HUES48 (cell line): ENCODE results near the gene P3H2.

Experiments
- H3K27ac ChIP-seq: one replicate; pipeline ENCODE4 v1.7.0; 2013; ENCODE audit warnings: low read depth, low read length, inconsistent platforms
- H3K27me3 ChIP-seq: 2 replicates; pipeline ENCODE4 v1.6.1; 2013; ENCODE audit warnings: mild to moderate bottlenecking, low read length; ENCODE audit not compliant: control insufficient read depth, insufficient read depth
- H3K36me3 ChIP-seq: 2 replicates; pipeline ENCODE4 v1.6.1; 2013; ENCODE audit warnings: low read length; ENCODE audit not compliant: control insufficient read depth, insufficient read depth
- H3K4me1 ChIP-seq: 2 replicates; pipeline ENCODE4 v1.6.1; 2013; ENCODE audit warnings: mild to moderate bottlenecking, low read length; ENCODE audit not compliant: control insufficient read depth, insufficient read depth
- H3K4me3 ChIP-seq: 2 replicates; pipeline ENCODE4 v1.5.1; 2013; ENCODE audit warnings: mild to moderate bottlenecking, low read depth, low read length
- H3K9ac ChIP-seq: 2 replicates; pipeline ENCODE4 v1.6.1; 2013; ENCODE audit warnings: mild to moderate bottlenecking, low read depth, low read length, moderate library complexity
- H3K9me3 ChIP-seq: 2 replicates; pipeline ENCODE4 v1.6.1; 2013; ENCODE audit warnings: low read length; ENCODE audit not compliant: control insufficient read depth, insufficient read depth

Gene P3H2

DNA sequence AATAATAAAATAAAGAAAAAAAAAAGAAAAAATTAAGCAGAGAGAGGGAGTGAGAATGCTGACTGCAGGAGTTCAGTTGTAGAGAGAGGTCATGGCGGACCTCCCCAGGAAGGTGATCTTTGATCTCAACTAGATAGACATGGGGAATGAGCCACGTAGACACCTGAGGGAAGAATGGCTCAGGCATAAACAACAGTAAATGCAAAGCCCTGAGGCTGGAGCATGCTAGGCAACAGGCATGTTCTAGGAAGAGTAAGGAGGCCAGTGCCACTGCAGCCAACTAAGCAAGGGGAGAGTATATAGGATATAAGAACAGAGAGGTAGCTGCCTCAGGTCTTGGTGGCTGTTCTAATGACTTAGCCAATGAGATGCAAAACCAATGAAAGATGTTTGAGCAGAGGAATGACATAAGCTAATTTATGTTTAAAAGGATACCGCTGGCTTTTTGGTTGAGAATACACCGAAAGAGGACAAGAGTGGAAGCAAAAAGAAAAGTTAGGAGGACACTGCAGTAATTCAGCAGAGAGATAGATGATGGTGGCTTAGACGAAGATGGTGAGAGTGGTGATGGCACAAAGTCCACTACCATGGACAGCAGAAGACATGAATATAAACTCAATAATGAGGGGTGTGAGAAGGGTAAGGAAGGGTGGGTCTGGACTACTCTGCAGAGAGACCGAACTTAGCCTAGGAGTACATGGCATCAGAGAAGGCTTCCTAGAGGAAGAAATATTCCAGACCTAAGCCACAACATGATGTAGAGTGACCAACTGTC lies 174.6 kb downstream of the P3H2 start:
- H3K4me1 ChIP-seq: no peaks in the 10 kb centered on the region
- no peaks in the 10 kb centered on the region for H3K27me3 ChIP-seq
- H3K4me3 ChIP-seq: no peak overlapping the region
- no peak overlapping the region for H3K9ac ChIP-seq
- H3K36me3 ChIP-seq: no peaks in the 10 kb centered on the region
- no peak overlapping the region for H3K27ac ChIP-seq
- no peaks in the 10 kb centered on the region for H3K9me3 ChIP-seq

DNA sequence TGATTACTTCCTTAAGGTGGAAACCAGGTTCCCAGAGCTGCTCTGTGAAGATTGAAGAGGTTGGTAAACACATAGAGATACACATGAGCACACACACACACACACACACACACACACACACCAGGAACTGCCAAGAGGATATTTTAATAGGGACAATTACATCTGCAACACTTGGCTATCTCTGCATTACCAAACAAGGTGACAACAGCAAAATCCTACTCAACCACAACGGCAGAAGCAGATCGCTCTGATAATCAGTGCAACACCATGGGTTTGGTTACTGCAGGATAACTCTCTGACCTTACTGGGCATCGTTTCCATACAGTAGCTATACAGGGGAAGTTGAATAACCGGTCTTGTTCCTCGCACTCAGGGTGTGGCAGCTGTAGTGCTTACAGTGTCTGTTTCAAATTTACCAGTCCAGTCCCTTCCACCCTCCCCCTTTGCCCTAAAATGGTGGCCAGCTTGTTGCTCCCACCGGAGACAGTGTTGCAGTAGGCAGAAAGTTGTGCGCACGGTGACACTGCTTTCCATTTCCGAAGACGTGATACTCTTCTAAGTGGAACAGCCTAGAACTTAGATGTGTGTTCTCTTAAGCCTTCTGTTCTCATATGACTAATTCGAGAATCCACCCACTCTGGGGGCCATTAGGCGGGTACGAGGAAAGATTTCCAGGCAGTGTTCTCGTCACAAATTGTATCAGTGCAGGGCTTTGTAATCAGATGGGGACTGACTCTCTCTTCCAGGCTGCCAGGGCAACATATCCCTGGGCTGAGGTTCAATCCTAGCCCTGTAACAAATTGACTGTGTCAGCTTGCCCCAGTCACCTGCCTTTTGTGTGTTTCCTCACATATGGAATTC lies 176.2 kb downstream of the P3H2 start:
- Histone ChIP-seq H3K9ac (no peak overlapping the region), H3K4me3 (no peak overlapping the region), H3K27me3 (no peaks in the 10 kb centered on the region), H3K36me3 (no peaks in the 10 kb centered on the region), H3K27ac (no peak overlapping the region), H3K4me1 (no peaks in the 10 kb centered on the region), H3K9me3 (no peaks in the 10 kb centered on the region)

DNA sequence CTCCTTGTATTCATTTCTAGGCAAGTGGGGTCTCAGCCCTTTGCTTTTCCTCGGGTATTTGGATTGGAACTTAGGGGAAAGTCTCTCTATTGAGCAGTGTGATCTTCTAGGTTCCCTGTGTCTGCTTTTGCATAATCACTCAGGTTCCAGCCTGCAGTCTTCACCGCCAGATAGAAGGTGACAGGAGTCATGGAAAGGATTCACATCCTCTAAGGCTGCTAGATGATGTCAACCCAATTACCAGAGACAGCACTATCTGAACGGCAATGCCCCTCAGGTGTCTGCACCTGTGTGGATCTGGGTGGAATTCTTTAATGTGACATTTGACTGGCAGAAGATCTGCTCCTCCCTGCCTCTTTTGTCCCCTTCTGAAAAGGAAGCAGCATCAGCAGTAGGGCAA lies 177.7 kb downstream of the P3H2 start:
- no peak overlapping the region for H3K4me3 ChIP-seq
- no peaks in the 10 kb centered on the region for H3K9me3 ChIP-seq
- no peak overlapping the region for H3K9ac ChIP-seq
- no peak overlapping the region for H3K27ac ChIP-seq
- no peaks in the 10 kb centered on the region for H3K27me3 ChIP-seq
- H3K36me3 ChIP-seq: no peaks in the 10 kb centered on the region
- no peaks in the 10 kb centered on the region for H3K4me1 ChIP-seq

DNA sequence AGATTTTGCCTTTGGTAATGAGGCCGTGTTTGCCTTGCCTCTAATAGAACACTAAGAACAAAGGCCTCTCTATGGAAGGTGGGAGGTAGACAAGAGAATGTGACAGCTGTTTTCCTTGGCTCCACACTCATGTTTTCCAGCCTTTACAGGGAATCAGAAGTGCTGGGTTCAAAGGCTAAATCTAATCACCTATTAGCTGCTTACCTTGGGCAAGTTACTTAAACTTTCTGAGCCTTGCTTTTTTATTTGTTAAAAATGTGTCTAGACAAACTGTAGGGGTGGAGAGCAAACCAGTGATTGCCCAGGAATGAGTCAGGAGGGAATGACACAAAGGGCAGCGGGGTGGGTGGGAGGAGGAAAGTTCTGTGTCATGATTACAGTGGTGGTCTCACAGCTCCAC lies 179.0 kb downstream of the P3H2 start:
- Histone ChIP-seq H3K9ac (no peak overlapping the region), H3K36me3 (no peaks in the 10 kb centered on the region), H3K4me1 (no peaks in the 10 kb centered on the region), H3K27me3 (no peaks in the 10 kb centered on the region), H3K4me3 (no peak overlapping the region), H3K9me3 (no peaks in the 10 kb centered on the region), H3K27ac (no peak overlapping the region)

DNA sequence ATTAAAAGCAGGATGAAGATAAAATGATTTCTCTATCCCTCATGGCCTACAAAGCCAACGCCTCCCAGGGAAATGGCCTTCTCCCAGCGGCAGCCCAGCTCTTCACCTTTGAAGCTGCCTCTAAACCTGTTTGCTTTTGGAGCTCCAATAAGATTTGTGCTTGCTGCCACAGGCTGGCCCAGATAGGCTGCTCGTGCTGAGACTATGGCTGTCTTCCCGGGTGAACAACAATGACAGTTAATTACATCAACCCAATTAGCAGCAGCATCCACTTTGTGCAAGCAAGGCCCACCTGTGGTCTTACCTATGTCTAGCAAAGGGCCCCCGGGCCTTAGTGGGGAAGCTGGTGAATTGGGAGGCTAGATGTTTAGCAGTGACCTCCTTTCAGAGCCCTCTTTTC lies 179.6 kb downstream of the P3H2 start:
- Histone ChIP-seq H3K27me3 (no peaks in the 10 kb centered on the region), H3K4me1 (no peaks in the 10 kb centered on the region), H3K27ac (peak overlapping the region; percentile 70), H3K4me3 (no peak overlapping the region), H3K9ac (no peak overlapping the region), H3K36me3 (no peaks in the 10 kb centered on the region), H3K9me3 (no peaks in the 10 kb centered on the region)

DNA sequence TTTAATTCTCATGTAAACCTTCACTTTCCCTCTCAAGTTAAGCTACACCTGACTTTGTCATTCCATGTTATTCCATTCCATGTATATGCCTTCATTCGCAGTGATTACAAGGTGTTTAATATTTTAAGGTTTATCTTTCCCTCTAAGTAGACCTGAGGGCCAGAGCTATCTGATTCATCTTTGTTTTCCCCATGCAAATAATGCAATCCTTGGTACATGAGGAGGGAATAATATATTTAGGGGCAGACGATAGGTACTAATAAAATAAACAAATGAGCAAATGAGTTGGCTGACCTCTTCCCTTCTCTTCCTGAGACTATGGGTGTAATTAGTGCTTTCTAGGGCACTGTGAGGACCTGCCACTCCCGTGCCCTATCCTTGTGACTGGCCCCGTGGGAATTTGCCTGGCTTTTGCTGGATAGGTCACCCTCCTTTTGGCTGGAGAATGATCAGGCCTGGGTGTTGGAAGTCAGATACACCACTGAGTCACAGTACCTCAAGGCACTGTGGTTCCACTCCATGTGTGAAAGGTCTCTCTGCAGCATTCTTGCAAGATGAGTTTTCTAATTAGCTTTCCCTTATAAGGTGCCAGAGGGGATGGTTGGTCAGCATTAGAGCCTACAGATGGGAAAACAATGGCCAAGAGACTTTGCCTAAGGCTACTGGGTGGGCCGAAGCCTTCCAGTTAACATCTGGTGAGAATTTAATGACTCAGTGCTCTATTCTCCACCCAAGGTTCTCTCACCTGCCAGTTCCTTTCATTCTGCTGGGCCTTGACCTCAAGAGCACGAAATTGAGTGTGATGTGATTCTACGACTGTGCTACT lies 183.2 kb downstream of the P3H2 start:
- H3K9me3 ChIP-seq: no peaks in the 10 kb centered on the region
- H3K4me3 ChIP-seq: no peak overlapping the region
- peak overlapping the region; percentile 42 for H3K27ac ChIP-seq
- H3K4me1 ChIP-seq: no peaks in the 10 kb centered on the region
- H3K36me3 ChIP-seq: no peaks in the 10 kb centered on the region
- H3K9ac ChIP-seq: no peak overlapping the region
- no peaks in the 10 kb centered on the region for H3K27me3 ChIP-seq

DNA sequence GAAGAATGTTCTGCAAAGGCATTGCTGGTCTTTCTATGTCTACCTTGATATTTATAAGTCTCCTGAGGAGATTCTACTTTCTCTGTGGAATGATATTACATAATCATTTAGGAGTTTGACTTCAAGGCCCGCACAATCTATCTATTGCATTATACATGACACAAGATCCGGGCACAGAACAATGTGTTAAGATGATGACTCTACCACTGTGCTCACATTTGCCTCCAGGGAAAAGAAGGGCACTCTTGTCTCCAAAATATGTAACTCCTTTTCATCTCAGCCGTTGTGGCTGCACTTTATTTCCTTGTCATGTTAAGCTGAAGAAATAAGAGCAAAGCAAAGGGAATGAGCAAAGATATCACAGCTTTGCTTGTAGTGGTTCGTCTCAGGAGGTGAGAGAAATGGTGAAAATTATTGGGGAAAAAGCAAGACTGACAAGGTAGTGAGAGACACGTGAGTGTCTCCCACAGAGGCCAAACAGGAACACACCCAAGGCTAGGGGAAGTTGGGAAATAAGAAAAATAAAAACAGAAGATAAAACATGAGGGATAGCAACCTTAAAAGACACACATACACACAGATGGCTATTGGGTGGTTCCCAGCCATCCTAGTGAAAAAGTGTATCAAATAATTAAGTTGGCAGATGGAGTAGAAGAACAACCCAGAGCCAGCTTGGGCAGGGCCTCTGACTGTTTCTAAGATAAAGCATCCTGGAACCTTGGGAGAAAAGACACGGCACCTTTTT lies 184.3 kb downstream of the P3H2 start:
- Histone ChIP-seq H3K27ac (no peak overlapping the region), H3K27me3 (no peaks in the 10 kb centered on the region), H3K4me3 (no peak overlapping the region), H3K4me1 (no peaks in the 10 kb centered on the region), H3K9ac (no peak overlapping the region), H3K9me3 (no peaks in the 10 kb centered on the region), H3K36me3 (no peaks in the 10 kb centered on the region)

DNA sequence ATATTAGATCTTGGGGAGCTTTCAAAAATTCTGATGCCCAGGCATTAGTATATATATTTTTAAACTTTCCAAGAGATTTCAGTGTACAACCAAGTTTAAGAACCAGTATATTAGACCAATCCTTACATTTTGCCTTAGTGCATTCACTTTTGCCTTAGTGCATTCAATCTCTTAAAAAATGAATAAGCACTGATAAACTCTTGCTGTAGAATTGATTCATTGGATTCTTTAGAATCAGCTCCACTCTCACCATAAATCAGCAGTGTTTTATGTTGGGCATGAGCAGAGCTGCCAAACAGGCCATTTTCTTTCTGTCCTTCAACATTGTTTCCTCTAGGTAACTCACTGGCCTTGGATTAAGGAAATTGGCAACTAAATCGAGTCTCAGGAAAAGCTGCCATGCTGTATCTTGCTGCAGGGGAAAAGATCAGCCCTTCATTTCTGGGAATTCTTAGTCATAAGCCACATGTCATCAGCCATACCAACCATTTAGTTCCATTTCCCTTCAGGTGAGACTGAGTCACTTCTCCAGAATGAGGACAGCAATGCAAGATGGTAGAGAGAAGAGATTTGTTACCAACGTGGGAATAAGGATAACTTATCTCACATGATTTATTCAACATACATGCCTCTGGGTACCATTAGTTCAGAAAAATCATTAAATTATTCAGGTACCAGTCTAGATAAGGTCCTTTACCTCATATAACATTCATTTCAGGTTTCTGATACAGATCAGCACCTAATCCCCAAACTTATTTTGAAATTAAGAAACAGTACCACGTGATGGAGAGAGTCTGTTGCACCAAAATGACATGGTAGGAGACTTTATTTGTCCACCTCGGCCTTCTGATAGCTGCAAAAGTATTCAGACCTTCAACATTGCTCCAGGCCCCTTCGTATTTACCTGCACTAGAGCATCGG lies 192.5 kb downstream of the P3H2 start:
- Histone ChIP-seq H3K36me3 (no peaks in the 10 kb centered on the region), H3K27ac (no peak overlapping the region), H3K9me3 (no peaks in the 10 kb centered on the region), H3K4me1 (0 out of 2 replicates have a peak, but pooled peaks cover 3% of the 10 kb centered on the region), H3K9ac (no peak overlapping the region), H3K4me3 (no peak overlapping the region), H3K27me3 (no peaks in the 10 kb centered on the region)

DNA sequence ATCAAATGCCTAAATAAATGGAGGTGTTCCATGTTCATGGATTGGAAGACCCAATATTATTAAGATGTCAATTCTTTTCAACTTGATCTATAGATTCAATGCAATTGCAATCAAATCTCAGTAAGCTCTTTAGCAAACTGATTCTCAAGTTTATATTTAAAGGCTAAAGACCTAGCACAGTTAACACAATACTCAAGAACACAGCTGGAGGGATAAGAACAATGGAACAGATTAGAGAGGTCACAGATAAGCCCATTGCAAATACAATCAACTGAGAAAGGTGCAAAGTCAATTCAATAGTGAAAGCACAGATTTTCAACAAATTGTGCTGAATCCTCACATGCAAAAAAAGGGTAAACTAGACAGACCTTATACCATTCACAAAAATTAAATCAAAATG lies 198.9 kb downstream of the P3H2 start:
- Histone ChIP-seq H3K9ac (no peak overlapping the region), H3K36me3 (no peaks in the 10 kb centered on the region), H3K4me3 (no peak overlapping the region), H3K27ac (no peak overlapping the region), H3K27me3 (no peaks in the 10 kb centered on the region), H3K9me3 (no peaks in the 10 kb centered on the region), H3K4me1 (peaks cover 7% of the 10 kb centered on the region; the same call in 1 of the 2 replicates)
